GM12878 (cell line): ENCODE results near the gene TSSK3. TPM values are rescaled to one million over a fixed set of nuclear protein-coding genes. Genes with fewer than 3 reads are reported as not detected.
A peak's percentile ranks its signal among the peaks of the same experiment; 100 is the strongest.

Experiments
- BMI1 ChIP-seq: fragments of 450-650 bp; IDR thresholded peaks from 2 replicates; pipeline ENCODE4 v1.6.1; 2016; ENCODE audit warnings: mild to moderate bottlenecking, moderate library complexity, borderline replicate concordance
- CHD4 ChIP-seq: fragments of 200-600 bp; sonication (generic); IDR thresholded peaks from 2 replicates; pipeline ENCODE4 v1.6.1; 2016; ENCODE audit warnings: mild to moderate bottlenecking
- EGR1 ChIP-seq, 2 experiments: IDR thresholded peaks; 1 replicate in 1 of 2; 2 replicates in 1 of 2; pipeline ENCODE4 v1.6.1; 2011 to 2012; ENCODE audit warnings: low read depth in 2 of 2, low read length in 2 of 2, borderline replicate concordance in 1 of 2, mild to moderate bottlenecking in 1 of 2, moderate library complexity in 1 of 2
- HDAC2 ChIP-seq: fragments of 200-600 bp; sonication (generic); IDR thresholded peaks from 2 replicates; pipeline ENCODE4 v1.6.1; 2017
- HDAC6 ChIP-seq: fragments of 200-600 bp; sonication (generic); IDR thresholded peaks from one replicate; pipeline ENCODE4 v1.8.0; 2017; ENCODE audit warnings: antibody characterized with exemption; ENCODE audit not compliant: unreplicated experiment
- IKZF1 ChIP-seq: fragments of 450-650 bp; conservative IDR thresholded peaks from 2 replicates; pipeline ENCODE4 v1.6.1; 2017; ENCODE audit warnings: antibody characterized with exemption, mild to moderate bottlenecking
- IKZF2 ChIP-seq, 2 experiments: fragments of 450-650 bp; IDR thresholded peaks; 2 replicates each; pipeline ENCODE4 v1.6.1; 2017; ENCODE audit warnings: mild to moderate bottlenecking in 2 of 2, moderate library complexity in 2 of 2
- JUND ChIP-seq: IDR thresholded peaks from 2 replicates; pipeline ENCODE4 v1.6.1; 2012; ENCODE audit warnings: low read depth, mild to moderate bottlenecking, low read length, improper control_type of control experiment, moderate library complexity
- KAT2A ChIP-seq: conservative IDR thresholded peaks from 2 replicates; pipeline ENCODE4 v1.6.1; 2011; ENCODE audit warnings: low read depth, low read length; ENCODE audit not compliant: control insufficient read depth
- NBN ChIP-seq: fragments of 450-650 bp; IDR thresholded peaks from 2 replicates; pipeline ENCODE4 v1.6.1; 2016
- NFXL1 ChIP-seq: fragments of 450-650 bp; IDR thresholded peaks from 2 replicates; pipeline ENCODE4 v1.6.1; 2017; ENCODE audit warnings: antibody characterized with exemption, mild to moderate bottlenecking, borderline replicate concordance
- RCOR1 ChIP-seq: conservative IDR thresholded peaks from 2 replicates; pipeline ENCODE4 v1.6.1; 2012; ENCODE audit warnings: low read depth, low read length, improper control_type of control experiment
- SIN3A ChIP-seq: IDR thresholded peaks from 2 replicates; pipeline ENCODE4 v1.6.1; 2012; ENCODE audit warnings: low read depth, low read length, improper control_type of control experiment
- SMAD5 ChIP-seq: IDR thresholded peaks from 2 replicates; pipeline ENCODE4 v1.6.1; 2016; ENCODE audit warnings: antibody characterized with exemption, low read depth
- TARDBP ChIP-seq: IDR thresholded peaks from 2 replicates; pipeline ENCODE4 v1.6.1; 2016; ENCODE audit warnings: borderline replicate concordance
- WRNIP1 ChIP-seq: IDR thresholded peaks from 2 replicates; pipeline ENCODE4 v1.6.1; 2011; ENCODE audit warnings: low read depth, low read length, improper control_type of control experiment, borderline replicate concordance
- ZNF24 ChIP-seq: fragments of 450-650 bp; IDR thresholded peaks from 2 replicates; pipeline ENCODE4 v1.6.1; 2017; ENCODE audit warnings: antibody characterized with exemption, mild to moderate bottlenecking
- ZNF622 ChIP-seq: fragments of 450-650 bp; IDR thresholded peaks from 2 replicates; pipeline ENCODE4 v1.6.1; 2017; ENCODE audit warnings: mild to moderate bottlenecking, inconsistent platforms
- polyA plus RNA-seq, 11 experiments: library from polyadenylated mRNA; depleted of rRNA in 4 of 11; unstranded in 6 of 11; stranded (reverse) in 5 of 11; fragments of >200 nt; fragmentation: Nextera tagmentation in 4 of 11; fragmentation: Illumina TruSeq in 1 of 11; extraction: Ambion mirVana in 4 of 11; extraction: Trizol in 1 of 11; gene quantifications; 1 replicate in 1 of 11; 2 replicates in 10 of 11; pipeline versions ENCODE4 v1.2.1 to v1.2.3, GENCODE V29; 2011 to 2016; ENCODE audit warnings: inconsistent platforms in 2 of 11, missing spikeins in 2 of 11, low read depth in 1 of 11
- total RNA-seq, 4 experiments: library from RNA; depleted of rRNA in 3 of 4; stranded (reverse); fragments of >200 nt in 3 of 4; fragmentation: Illumina TruSeq in 1 of 4; extraction: Trizol in 1 of 4; gene quantifications; 2 replicates each; pipeline versions ENCODE4 v1.2.1 to v1.2.3, GENCODE V29; 2013 to 2021
- TF ChIP-seq, protein P1 (sequence below): fragments of 450-650 bp; IDR thresholded peaks from 2 replicates; pipeline ENCODE4 v1.6.1; 2016; ENCODE audit warnings: mild to moderate bottlenecking, moderate library complexity, borderline replicate concordance
- TF ChIP-seq, protein P2 (sequence below): fragments of 450-650 bp; IDR thresholded peaks from 2 replicates; pipeline ENCODE4 v1.6.1; 2018; ENCODE audit warnings: borderline replicate concordance, mild to moderate bottlenecking; ENCODE audit not compliant: partially characterized antibody
- TF ChIP-seq, protein P3 (sequence below): fragments of 450-650 bp; IDR thresholded peaks from 2 replicates; pipeline ENCODE4 v1.6.1; 2016; ENCODE audit warnings: mild to moderate bottlenecking
- TF ChIP-seq, protein P4 (sequence below): fragments of 450-650 bp; IDR thresholded peaks from 2 replicates; pipeline ENCODE4 v1.6.1; 2017; ENCODE audit warnings: mild to moderate bottlenecking

The TSSK3 gene
- total and polyA plus RNA-seq, 10 of the 15 experiments (the other 5 are each of a cell fraction or from before 2014, with no cell fraction given): 0.42 to 0.82 (median 0.60) TPM

DNA sequence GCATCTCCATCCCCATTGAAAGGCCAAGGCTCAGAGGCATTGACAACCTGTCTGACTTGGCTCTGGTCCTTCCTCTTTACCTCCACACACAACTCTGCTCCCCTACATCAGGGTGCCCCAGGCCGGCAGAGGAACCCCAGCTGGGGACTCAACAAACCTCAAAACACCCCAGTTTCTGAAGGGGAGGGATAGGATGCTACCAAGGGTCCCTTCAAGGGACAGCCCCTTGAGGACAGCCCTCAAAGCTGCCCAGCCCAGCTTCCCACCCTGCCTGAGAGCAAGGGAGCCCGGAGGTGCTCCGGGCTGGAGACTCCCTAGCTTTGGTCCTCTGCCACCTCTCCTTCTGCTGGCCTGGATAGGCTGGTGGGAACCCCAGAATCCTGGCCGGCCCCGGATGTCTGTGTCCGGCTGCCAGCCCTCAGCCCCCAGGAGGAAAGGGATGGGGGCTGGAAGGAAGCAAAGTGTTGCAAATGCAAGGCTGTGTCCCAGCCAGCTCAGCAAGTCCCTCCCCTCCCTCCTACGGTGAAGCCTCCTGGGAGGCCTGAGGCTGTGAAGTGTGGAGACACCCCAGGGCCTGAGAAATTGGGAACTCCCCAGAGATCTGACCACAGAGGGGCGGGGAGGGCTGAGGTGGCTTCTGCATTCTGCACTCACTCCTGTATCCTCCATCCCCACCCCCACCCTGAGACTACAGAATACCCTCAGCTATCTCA lies 25.2 kb upstream of the TSSK3 start (continued):
- TF ChIP-seq, protein P1, sequence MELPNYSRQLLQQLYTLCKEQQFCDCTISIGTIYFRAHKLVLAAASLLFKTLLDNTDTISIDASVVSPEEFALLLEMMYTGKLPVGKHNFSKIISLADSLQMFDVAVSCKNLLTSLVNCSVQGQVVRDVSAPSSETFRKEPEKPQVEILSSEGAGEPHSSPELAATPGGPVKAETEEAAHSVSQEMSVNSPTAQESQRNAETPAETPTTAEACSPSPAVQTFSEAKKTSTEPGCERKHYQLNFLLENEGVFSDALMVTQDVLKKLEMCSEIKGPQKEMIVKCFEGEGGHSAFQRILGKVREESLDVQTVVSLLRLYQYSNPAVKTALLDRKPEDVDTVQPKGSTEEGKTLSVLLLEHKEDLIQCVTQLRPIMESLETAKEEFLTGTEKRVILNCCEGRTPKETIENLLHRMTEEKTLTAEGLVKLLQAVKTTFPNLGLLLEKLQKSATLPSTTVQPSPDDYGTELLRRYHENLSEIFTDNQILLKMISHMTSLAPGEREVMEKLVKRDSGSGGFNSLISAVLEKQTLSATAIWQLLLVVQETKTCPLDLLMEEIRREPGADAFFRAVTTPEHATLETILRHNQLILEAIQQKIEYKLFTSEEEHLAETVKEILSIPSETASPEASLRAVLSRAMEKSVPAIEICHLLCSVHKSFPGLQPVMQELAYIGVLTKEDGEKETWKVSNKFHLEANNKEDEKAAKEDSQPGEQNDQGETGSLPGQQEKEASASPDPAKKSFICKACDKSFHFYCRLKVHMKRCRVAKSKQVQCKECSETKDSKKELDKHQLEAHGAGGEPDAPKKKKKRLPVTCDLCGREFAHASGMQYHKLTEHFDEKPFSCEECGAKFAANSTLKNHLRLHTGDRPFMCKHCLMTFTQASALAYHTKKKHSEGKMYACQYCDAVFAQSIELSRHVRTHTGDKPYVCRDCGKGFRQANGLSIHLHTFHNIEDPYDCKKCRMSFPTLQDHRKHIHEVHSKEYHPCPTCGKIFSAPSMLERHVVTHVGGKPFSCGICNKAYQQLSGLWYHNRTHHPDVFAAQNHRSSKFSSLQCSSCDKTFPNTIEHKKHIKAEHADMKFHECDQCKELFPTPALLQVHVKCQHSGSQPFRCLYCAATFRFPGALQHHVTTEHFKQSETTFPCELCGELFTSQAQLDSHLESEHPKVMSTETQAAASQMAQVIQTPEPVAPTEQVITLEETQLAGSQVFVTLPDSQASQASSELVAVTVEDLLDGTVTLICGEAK: no peak
- peak; percentile 93 for TF ChIP-seq IKZF1
- TF ChIP-seq SMAD5: no peak
- TF ChIP-seq RCOR1: no peak
- no peak for TF ChIP-seq KAT2A
- no peak for TF ChIP-seq TARDBP
- TF ChIP-seq JUND: no peak; the same call in 1 of the 2 replicates
- TF ChIP-seq, protein P2, sequence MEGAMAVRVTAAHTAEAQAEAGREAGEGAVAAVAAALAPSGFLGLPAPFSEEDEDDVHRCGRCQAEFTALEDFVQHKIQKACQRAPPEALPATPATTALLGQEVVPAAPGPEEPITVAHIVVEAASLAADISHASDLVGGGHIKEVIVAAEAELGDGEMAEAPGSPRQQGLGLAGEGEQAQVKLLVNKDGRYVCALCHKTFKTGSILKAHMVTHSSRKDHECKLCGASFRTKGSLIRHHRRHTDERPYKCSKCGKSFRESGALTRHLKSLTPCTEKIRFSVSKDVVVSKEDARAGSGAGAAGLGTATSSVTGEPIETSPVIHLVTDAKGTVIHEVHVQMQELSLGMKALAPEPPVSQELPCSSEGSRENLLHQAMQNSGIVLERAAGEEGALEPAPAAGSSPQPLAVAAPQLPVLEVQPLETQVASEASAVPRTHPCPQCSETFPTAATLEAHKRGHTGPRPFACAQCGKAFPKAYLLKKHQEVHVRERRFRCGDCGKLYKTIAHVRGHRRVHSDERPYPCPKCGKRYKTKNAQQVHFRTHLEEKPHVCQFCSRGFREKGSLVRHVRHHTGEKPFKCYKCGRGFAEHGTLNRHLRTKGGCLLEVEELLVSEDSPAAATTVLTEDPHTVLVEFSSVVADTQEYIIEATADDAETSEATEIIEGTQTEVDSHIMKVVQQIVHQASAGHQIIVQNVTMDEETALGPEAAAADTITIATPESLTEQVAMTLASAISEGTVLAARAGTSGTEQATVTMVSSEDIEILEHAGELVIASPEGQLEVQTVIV: no peak
- TF ChIP-seq, protein P3, sequence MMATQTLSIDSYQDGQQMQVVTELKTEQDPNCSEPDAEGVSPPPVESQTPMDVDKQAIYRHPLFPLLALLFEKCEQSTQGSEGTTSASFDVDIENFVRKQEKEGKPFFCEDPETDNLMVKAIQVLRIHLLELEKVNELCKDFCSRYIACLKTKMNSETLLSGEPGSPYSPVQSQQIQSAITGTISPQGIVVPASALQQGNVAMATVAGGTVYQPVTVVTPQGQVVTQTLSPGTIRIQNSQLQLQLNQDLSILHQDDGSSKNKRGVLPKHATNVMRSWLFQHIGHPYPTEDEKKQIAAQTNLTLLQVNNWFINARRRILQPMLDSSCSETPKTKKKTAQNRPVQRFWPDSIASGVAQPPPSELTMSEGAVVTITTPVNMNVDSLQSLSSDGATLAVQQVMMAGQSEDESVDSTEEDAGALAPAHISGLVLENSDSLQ: no peak
- no peak for TF ChIP-seq WRNIP1
- TF ChIP-seq BMI1: no peak
- no peak for TF ChIP-seq CHD4
- TF ChIP-seq HDAC6: no peak
- TF ChIP-seq IKZF2 (IDR thresholded peaks at IDR 0.05): peak; percentile 88 to 94
- no peak for TF ChIP-seq EGR1 (IDR thresholded peaks at IDR 0.05; ENCODE audit: borderline replicate concordance in 1 of 2, low read depth in 2 of 2, low read length in 2 of 2)
- TF ChIP-seq NBN: peak; percentile 43; the same call in 1 of the 2 replicates
- no peak for TF ChIP-seq HDAC2
- no peak for TF ChIP-seq SIN3A
- TF ChIP-seq NFXL1: no peak
- no peak for TF ChIP-seq ZNF622
- TF ChIP-seq, protein P4, sequence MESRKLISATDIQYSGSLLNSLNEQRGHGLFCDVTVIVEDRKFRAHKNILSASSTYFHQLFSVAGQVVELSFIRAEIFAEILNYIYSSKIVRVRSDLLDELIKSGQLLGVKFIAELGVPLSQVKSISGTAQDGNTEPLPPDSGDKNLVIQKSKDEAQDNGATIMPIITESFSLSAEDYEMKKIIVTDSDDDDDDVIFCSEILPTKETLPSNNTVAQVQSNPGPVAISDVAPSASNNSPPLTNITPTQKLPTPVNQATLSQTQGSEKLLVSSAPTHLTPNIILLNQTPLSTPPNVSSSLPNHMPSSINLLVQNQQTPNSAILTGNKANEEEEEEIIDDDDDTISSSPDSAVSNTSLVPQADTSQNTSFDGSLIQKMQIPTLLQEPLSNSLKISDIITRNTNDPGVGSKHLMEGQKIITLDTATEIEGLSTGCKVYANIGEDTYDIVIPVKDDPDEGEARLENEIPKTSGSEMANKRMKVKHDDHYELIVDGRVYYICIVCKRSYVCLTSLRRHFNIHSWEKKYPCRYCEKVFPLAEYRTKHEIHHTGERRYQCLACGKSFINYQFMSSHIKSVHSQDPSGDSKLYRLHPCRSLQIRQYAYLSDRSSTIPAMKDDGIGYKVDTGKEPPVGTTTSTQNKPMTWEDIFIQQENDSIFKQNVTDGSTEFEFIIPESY: no peak
- TF ChIP-seq ZNF24: no peak
